ENCODE measurements around the gene EHMT1.

DNA sequence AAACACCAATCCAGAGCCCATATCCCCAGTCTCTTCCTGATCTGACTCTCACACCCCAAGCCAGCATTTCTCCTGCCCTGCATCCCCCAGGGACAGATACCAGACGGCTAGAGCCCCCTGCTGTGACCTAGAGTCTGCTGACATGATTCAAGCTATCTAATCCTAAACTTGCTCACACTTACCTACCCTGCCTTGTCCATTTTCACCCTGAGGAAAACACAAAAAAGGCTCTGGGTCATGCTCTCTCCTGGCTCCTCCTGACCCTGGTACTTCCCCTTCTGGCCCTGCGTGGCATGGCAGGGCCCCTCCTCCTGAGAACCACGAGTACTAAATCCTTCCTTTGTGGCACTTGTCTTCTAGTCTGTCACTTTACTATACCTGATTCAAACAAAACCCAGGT, 16.1 kb upstream of the EHMT1 start:
- TF ChIP-seq, protein P1, sequence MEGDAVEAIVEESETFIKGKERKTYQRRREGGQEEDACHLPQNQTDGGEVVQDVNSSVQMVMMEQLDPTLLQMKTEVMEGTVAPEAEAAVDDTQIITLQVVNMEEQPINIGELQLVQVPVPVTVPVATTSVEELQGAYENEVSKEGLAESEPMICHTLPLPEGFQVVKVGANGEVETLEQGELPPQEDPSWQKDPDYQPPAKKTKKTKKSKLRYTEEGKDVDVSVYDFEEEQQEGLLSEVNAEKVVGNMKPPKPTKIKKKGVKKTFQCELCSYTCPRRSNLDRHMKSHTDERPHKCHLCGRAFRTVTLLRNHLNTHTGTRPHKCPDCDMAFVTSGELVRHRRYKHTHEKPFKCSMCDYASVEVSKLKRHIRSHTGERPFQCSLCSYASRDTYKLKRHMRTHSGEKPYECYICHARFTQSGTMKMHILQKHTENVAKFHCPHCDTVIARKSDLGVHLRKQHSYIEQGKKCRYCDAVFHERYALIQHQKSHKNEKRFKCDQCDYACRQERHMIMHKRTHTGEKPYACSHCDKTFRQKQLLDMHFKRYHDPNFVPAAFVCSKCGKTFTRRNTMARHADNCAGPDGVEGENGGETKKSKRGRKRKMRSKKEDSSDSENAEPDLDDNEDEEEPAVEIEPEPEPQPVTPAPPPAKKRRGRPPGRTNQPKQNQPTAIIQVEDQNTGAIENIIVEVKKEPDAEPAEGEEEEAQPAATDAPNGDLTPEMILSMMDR (IDR thresholded peaks at IDR 0.05) = no peak
- TF ChIP-seq POLR2A (IDR thresholded peaks at IDR 0.05) = no peak

Measured in Peyer's patch (tissue), 4 donors.